ENCODE data around the gene SPATA25. TPM values are rescaled to one million over a fixed set of nuclear protein-coding genes. Genes with fewer than 3 reads are reported as not detected.

SPATA25 gene
- total and polyA plus RNA-seq, 4 donors = 0.43 to 7.6 (median 1.2) TPM

DNA sequence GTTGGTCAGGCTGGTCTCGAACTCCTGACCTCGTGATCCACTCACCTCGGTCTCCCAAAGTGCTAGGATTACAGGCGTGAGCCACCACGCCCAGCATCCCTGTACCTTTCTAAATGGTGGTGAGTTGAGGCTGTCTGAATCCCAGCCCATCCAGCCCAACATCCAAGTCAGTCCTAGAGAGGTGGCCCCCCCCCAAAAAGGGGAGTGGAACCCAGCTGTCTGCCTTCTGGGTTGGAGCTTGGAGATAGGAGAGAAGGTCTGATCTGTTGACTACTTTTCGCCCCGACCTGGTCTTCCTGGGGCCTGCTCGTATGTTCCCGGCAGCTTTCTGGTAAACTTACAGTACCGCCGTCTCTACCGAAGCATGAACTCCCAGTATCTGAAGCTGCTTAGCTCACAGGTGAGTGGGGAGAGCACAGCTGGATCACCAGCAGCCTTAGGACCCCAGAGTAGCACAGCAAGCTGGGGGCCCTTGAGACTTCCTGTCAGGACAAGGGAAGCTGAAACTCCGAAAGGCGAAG is 9.3 kb upstream of the SPATA25 start:
- Histone ChIP-seq H3K27ac (ENCODE audit: low read depth in 1 of 2, low read length in 2 of 2) (no peak overlapping the region), H3K4me3 (ENCODE audit: low read depth in 1 of 3, low read length in 3 of 3) (no peak overlapping the region), H3K36me3 (ENCODE audit: control insufficient read depth in 4 of 4, insufficient read depth in 3 of 4, low read depth in 1 of 4, low read length in 3 of 4) (peaks cover 16 to 54% (median 24%) of the 10 kb centered on the region in 4 donors), H3K27me3 (ENCODE audit: control insufficient read depth in 4 of 4, insufficient read depth in 4 of 4, low read length in 3 of 4) (no peaks in the 10 kb centered on the region), H3K9me3 (ENCODE audit: control insufficient read depth in 4 of 4, low read length in 3 of 4) (no peaks in the 10 kb centered on the region), H3K9ac (ENCODE audit: low read depth in 1 of 2, low read length in 2 of 2) (no peak overlapping the region), H3K4me1 (ENCODE audit: control insufficient read depth in 4 of 4, insufficient read depth in 4 of 4, low read length in 3 of 4) (peaks cover 0 to 17% (median 14%) of the 10 kb centered on the region in 4 donors)
- DNase-seq (ENCODE audit: low spot score) = no peak
- 96% methylated on average over 14 of the region's 14 CpGs for WGBS
- TF ChIP-seq HNF4A (conservative IDR thresholded peaks at IDR 0.05) (no peak), FOXA2 (IDR thresholded peaks at IDR 0.05) (no peak), JUND (IDR thresholded peaks at IDR 0.05) (no peak), RXRA (IDR thresholded peaks at IDR 0.05) (no peak), HNF4G (IDR thresholded peaks at IDR 0.05) (no peak), FOXA1 (IDR thresholded peaks at IDR 0.05) (no peak), RAD21 (IDR thresholded peaks at IDR 0.05) (no peak), EGR1 (IDR thresholded peaks at IDR 0.05; ENCODE audit: low read depth in 2 of 2) (no peak), YY1 (IDR thresholded peaks at IDR 0.05) (no peak)
- TF ChIP-seq, protein P1, sequence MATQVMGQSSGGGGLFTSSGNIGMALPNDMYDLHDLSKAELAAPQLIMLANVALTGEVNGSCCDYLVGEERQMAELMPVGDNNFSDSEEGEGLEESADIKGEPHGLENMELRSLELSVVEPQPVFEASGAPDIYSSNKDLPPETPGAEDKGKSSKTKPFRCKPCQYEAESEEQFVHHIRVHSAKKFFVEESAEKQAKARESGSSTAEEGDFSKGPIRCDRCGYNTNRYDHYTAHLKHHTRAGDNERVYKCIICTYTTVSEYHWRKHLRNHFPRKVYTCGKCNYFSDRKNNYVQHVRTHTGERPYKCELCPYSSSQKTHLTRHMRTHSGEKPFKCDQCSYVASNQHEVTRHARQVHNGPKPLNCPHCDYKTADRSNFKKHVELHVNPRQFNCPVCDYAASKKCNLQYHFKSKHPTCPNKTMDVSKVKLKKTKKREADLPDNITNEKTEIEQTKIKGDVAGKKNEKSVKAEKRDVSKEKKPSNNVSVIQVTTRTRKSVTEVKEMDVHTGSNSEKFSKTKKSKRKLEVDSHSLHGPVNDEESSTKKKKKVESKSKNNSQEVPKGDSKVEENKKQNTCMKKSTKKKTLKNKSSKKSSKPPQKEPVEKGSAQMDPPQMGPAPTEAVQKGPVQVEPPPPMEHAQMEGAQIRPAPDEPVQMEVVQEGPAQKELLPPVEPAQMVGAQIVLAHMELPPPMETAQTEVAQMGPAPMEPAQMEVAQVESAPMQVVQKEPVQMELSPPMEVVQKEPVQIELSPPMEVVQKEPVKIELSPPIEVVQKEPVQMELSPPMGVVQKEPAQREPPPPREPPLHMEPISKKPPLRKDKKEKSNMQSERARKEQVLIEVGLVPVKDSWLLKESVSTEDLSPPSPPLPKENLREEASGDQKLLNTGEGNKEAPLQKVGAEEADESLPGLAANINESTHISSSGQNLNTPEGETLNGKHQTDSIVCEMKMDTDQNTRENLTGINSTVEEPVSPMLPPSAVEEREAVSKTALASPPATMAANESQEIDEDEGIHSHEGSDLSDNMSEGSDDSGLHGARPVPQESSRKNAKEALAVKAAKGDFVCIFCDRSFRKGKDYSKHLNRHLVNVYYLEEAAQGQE (IDR thresholded peaks at IDR 0.05) = no peak
- TF ChIP-seq, protein P2, sequence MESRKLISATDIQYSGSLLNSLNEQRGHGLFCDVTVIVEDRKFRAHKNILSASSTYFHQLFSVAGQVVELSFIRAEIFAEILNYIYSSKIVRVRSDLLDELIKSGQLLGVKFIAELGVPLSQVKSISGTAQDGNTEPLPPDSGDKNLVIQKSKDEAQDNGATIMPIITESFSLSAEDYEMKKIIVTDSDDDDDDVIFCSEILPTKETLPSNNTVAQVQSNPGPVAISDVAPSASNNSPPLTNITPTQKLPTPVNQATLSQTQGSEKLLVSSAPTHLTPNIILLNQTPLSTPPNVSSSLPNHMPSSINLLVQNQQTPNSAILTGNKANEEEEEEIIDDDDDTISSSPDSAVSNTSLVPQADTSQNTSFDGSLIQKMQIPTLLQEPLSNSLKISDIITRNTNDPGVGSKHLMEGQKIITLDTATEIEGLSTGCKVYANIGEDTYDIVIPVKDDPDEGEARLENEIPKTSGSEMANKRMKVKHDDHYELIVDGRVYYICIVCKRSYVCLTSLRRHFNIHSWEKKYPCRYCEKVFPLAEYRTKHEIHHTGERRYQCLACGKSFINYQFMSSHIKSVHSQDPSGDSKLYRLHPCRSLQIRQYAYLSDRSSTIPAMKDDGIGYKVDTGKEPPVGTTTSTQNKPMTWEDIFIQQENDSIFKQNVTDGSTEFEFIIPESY (IDR thresholded peaks at IDR 0.05) = no peak
- TF ChIP-seq, protein P3, sequence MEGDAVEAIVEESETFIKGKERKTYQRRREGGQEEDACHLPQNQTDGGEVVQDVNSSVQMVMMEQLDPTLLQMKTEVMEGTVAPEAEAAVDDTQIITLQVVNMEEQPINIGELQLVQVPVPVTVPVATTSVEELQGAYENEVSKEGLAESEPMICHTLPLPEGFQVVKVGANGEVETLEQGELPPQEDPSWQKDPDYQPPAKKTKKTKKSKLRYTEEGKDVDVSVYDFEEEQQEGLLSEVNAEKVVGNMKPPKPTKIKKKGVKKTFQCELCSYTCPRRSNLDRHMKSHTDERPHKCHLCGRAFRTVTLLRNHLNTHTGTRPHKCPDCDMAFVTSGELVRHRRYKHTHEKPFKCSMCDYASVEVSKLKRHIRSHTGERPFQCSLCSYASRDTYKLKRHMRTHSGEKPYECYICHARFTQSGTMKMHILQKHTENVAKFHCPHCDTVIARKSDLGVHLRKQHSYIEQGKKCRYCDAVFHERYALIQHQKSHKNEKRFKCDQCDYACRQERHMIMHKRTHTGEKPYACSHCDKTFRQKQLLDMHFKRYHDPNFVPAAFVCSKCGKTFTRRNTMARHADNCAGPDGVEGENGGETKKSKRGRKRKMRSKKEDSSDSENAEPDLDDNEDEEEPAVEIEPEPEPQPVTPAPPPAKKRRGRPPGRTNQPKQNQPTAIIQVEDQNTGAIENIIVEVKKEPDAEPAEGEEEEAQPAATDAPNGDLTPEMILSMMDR (IDR thresholded peaks at IDR 0.05; ENCODE audit: low read depth, low read length, missing input control) = no peak
- TF ChIP-seq, protein P4, sequence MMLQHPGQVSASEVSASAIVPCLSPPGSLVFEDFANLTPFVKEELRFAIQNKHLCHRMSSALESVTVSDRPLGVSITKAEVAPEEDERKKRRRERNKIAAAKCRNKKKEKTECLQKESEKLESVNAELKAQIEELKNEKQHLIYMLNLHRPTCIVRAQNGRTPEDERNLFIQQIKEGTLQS (IDR thresholded peaks at IDR 0.05) = no peak

DNA sequence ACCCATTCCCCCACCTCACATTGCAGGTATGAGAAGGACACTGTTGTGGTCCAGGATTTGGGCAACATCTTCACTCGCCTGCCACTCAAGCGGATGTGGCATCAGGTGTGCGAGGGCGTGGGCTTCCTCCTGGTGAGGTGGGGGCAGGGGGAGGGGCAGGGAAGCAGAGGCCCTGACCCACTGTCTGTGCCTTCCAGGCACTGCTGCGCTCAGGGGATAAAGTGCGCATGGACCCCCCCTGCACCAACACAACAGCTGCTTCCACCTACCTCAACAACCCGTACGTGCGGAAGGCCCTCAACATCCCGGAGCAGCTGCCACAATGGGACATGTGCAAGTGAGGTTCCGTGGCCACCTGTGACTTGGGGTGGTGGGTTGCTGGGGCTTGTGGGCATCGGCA is 7.4 kb upstream of the SPATA25 start:
- Histone ChIP-seq H3K27me3 (ENCODE audit: control insufficient read depth in 4 of 4, insufficient read depth in 4 of 4, low read length in 3 of 4) (no peaks in the 10 kb centered on the region), H3K9me3 (ENCODE audit: control insufficient read depth in 4 of 4, low read length in 3 of 4) (no peaks in the 10 kb centered on the region), H3K36me3 (ENCODE audit: control insufficient read depth in 4 of 4, insufficient read depth in 3 of 4, low read depth in 1 of 4, low read length in 3 of 4) (peaks cover 16 to 54% (median 24%) of the 10 kb centered on the region in 4 donors), H3K4me3 (ENCODE audit: low read depth in 1 of 3, low read length in 3 of 3) (no peak overlapping the region), H3K4me1 (ENCODE audit: control insufficient read depth in 4 of 4, insufficient read depth in 4 of 4, low read length in 3 of 4) (peaks cover 0 to 31% (median 24%) of the 10 kb centered on the region in 4 donors), H3K27ac (ENCODE audit: low read depth in 1 of 2, low read length in 2 of 2) (no peak overlapping the region), H3K9ac (ENCODE audit: low read depth in 1 of 2, low read length in 2 of 2) (no peak overlapping the region)
- no peak for DNase-seq (ENCODE audit: low spot score)
- WGBS = 89% methylated on average over 12 of the region's 12 CpGs
- TF ChIP-seq RXRA (IDR thresholded peaks at IDR 0.05) (no peak), EGR1 (IDR thresholded peaks at IDR 0.05; ENCODE audit: low read depth in 2 of 2) (no peak), FOXA2 (IDR thresholded peaks at IDR 0.05) (no peak), RAD21 (IDR thresholded peaks at IDR 0.05) (no peak), SP1 (IDR thresholded peaks at IDR 0.05) (no peak), TAF1 (conservative IDR thresholded peaks at IDR 0.05) (no peak)
- TF ChIP-seq, protein P2 (IDR thresholded peaks at IDR 0.05) = no peak
- TF ChIP-seq, protein P1 (IDR thresholded peaks at IDR 0.05) = no peak
- TF ChIP-seq, protein P3 (IDR thresholded peaks at IDR 0.05; ENCODE audit: low read depth, low read length, missing input control) = no peak

All from liver (tissue), 9 donors.